LNCAP (cell line): ENCODE data around the gene AATF.

ENCODE experiments used
- CTCF ChIP-seq: fragments of 450-650 bp; IDR thresholded peaks from 2 replicates; pipeline ENCODE4 v1.5.1; 2017; ENCODE audit warnings: mild to moderate bottlenecking

Gene AATF

DNA sequence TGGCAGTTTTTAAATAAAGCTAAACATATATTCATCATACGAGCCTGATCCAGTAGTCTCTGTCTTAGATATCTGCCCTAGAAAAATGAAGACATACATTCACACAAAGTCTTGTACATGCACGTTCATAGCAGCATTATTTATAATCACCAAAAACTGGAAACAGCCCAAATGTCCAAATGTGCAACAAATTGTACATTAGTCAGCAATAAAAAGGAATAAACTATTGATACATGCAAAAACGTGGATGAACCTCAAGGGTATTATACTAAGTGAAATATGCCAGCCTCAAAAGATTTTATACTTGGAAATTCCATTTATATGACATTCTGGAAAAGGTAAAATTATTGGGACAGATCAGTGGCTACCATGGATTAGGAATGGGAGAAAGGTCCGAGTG, 22.8 kb downstream of the AATF start:
- TF ChIP-seq CTCF, result no peak

- no peak for TF ChIP-seq CTCF
Observed at GRCh38 chr17:36972186-36972700, 23.5 kb downstream of the AATF start.

GRCh38 chr17:36972905-36973304, 24.2 kb downstream of the AATF start:
- no peak for TF ChIP-seq CTCF

DNA sequence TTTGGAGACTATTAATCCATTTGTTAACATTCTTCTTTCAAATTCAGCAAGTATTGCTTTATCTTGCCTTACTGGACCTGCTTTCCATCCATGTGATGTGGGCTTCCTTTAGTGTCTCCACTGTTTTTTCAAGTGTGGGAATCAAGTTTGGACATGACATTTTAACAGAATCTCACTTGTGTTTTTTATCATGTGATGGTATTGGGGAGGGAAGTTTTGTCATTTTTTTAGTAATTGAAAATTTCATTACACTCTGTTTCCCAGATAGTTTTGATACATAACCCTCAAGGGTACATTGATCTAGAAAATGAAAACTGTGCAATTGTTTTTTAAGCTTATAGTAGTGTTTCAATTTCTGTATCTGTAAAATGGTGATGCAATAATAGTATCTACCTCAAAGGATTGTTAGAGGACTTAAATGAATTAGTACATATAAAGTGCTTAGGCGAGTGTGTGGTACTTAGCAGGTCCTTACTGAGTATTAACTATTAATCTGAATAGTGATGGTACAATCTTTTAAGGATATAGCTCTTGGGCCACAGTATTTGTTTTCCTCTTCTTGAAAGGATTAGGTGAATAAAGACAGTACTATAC, 27.3 kb downstream of the AATF start:
- no peak for TF ChIP-seq CTCF

- TF ChIP-seq CTCF, result no peak
Observed at GRCh38 chr17:36977066-36977465, 28.3 kb downstream of the AATF start.

DNA sequence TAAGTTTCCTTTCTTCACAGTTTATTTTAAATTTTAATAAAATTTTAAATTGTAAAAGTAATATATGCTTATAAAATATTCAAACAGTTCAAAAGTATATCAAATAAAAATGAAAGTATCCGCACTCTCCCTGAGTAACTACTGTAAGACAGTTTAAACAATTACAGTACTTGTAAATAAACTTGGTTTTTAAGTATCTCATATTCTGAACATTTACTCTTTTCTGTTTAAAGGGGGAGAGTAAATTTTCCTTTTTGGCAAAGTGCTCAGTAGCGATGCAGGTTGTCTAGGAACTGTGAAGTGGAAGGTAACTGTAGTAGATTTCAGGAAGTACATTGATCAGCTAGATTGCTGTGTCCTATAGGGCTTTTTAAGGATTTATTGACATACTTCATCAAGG, 28.8 kb downstream of the AATF start:
- TF ChIP-seq CTCF, result no peak

GRCh38 chr17:36978810-36979564, 30.2 kb downstream of the AATF start:
- no peak for TF ChIP-seq CTCF
